GM23248 (cell line): ENCODE data around the gene ZNF597. TPM values are rescaled to one million over a fixed set of nuclear protein-coding genes. Genes with fewer than 3 reads are reported as not detected.

ENCODE experiments used
- DNase-seq: peaks from one replicate; pipeline ENCODE4 v3.0.0-alpha.2; 2015
- H2AFZ ChIP-seq: fragments of 200-600 bp; sonication (generic); 2 replicates; pipeline ENCODE4 v1.6.1; 2016; ENCODE audit warnings: antibody characterized with exemption
- H3F3A ChIP-seq: fragments of 200-600 bp; sonication (generic); 2 replicates; pipeline ENCODE4 v1.6.1; 2016; ENCODE audit warnings: mild to moderate bottlenecking, antibody characterized with exemption, mixed run types; ENCODE audit not compliant: insufficient read depth
- H3K27ac ChIP-seq: fragments of 200-600 bp; sonication (generic); 2 replicates; pipeline ENCODE4 v1.5.1; 2016; ENCODE audit warnings: mild to moderate bottlenecking
- H3K27me3 ChIP-seq: fragments of 200-600 bp; sonication (generic); replicated peaks from 2 replicates; pipeline ENCODE4 v1.6.1; 2016; ENCODE audit warnings: mild to moderate bottlenecking; ENCODE audit not compliant: insufficient read depth
- H3K36me3 ChIP-seq: fragments of 200-600 bp; sonication (generic); 2 replicates; pipeline ENCODE4 v1.6.1; 2016; ENCODE audit warnings: low read depth, mild to moderate bottlenecking
- H3K4me1 ChIP-seq: fragments of 200-600 bp; sonication (generic); 2 replicates; pipeline ENCODE4 v1.6.1; 2016; ENCODE audit warnings: mild to moderate bottlenecking; ENCODE audit not compliant: insufficient read depth
- H3K4me2 ChIP-seq: fragments of 200-600 bp; sonication (generic); one replicate; pipeline ENCODE4 v1.6.1; 2016; ENCODE audit warnings: mild to moderate bottlenecking; ENCODE audit not compliant: unreplicated experiment
- H3K4me3 ChIP-seq: fragments of 200-600 bp; sonication (generic); 2 replicates; pipeline ENCODE4 v1.5.1; 2016; ENCODE audit warnings: mild to moderate bottlenecking
- H3K79me2 ChIP-seq: fragments of 200-600 bp; sonication (generic); 2 replicates; pipeline ENCODE4 v1.6.1; 2016; ENCODE audit warnings: mild to moderate bottlenecking; ENCODE audit not compliant: insufficient read depth
- H3K9ac ChIP-seq: fragments of 200-600 bp; sonication (generic); 2 replicates; pipeline ENCODE4 v1.6.1; 2016; ENCODE audit warnings: mild to moderate bottlenecking
- H3K9me2 ChIP-seq: fragments of 200-600 bp; sonication (generic); 2 replicates; pipeline ENCODE4 v1.6.1; 2016; ENCODE audit warnings: mixed run types, mild to moderate bottlenecking, moderate library complexity; ENCODE audit not compliant: insufficient read depth
- H3K9me3 ChIP-seq: fragments of 200-600 bp; sonication (generic); one replicate; pipeline ENCODE4 v1.6.1; 2017; ENCODE audit warnings: low read depth
- H4K20me1 ChIP-seq: fragments of 200-600 bp; sonication (generic); 2 replicates; pipeline ENCODE4 v1.6.0; 2016; ENCODE audit not compliant: insufficient read depth
- EZH2 ChIP-seq: fragments of 200-600 bp; sonication (generic); IDR thresholded peaks from 2 replicates; pipeline ENCODE4 v1.6.1; 2018; ENCODE audit warnings: antibody characterized with exemption, mild to moderate bottlenecking; ENCODE audit not compliant: insufficient read depth, poor library complexity, severe bottlenecking
- EZH2phosphoT487 ChIP-seq: fragments of 200-600 bp; sonication (generic); IDR thresholded peaks from 2 replicates; pipeline ENCODE4 v1.6.1; 2018; ENCODE audit warnings: antibody characterized with exemption, moderate library complexity, mild to moderate bottlenecking, low read depth; ENCODE audit not compliant: insufficient read depth
- WGBS, 2 experiments: methylation state at CpG; one replicate each; pipeline ENCODE4 v1.1.6; 2015 to 2017; ENCODE audit warnings: low lambda C conversion rate in 2 of 2, low coverage in 1 of 2; ENCODE audit errors: missing lambda C conversion rate in 2 of 2; 5-methylcytosine and 5-hydroxymethylcytosine counted together
- in situ Hi-C: fragments of 300-500 bp; cut with MboI; formaldehyde crosslinking; loops from 2 replicates; pipeline ENCODE4 v1.15.0; 2020
- microRNA-seq: library from miRNA; unstranded; fragments of <30 nt; microRNA quantifications from one replicate; pipeline ENCODE4, GENCODE V29; 2016; ENCODE audit warnings: borderline number of aligned reads
- polyA plus RNA-seq: library from polyadenylated mRNA; unstranded; fragments of >200 nt; fragmentation: Nextera tagmentation; extraction: Ambion mirVana; gene quantifications from 2 replicates; pipeline ENCODE4 v1.2.1, GENCODE V29; 2016
- small RNA-seq: library from RNA; depleted of rRNA; stranded (forward); fragments of <200 nt; gene quantifications from one replicate; pipeline ENCODE3, GENCODE V24; 2014; ENCODE audit warnings: low read depth, low replicate concordance
- total RNA-seq: library from RNA; depleted of rRNA; stranded (reverse); fragments of >200 nt; shearing (Covaris generic); gene quantifications from 2 replicates; pipeline ENCODE4 v1.2.3, GENCODE V29; 2014; rRNA removed

The ZNF597 gene
- total and polyA plus RNA-seq, 2 experiments from 2014 or later, result 2.2 to 3.2 TPM

GRCh38 chr16:3388325-3388724, 55.0 kb downstream of the ZNF597 start:
- peaks cover 68% of the 10 kb centered on the region for H3K36me3 ChIP-seq
- DNase-seq, result no peak
- no peak overlapping the region for H3K4me3 ChIP-seq
- H3K9ac ChIP-seq, result no peak overlapping the region
- no peaks in the 10 kb centered on the region for H3K9me2 ChIP-seq
- H3K9me3 ChIP-seq, result peaks cover 10% of the 10 kb centered on the region
- H3K4me1 ChIP-seq, result no peaks in the 10 kb centered on the region
- peaks cover 42% of the 10 kb centered on the region for H3K79me2 ChIP-seq
- 98% methylated on average over 6 of the region's 6 CpGs for WGBS, 2 experiments
- 0 out of 2 replicates have a peak, but pooled peaks cover 7% of the 10 kb centered on the region for H3F3A ChIP-seq
- no peak overlapping the region for H2AFZ ChIP-seq
- H4K20me1 ChIP-seq, result no peaks in the 10 kb centered on the region
- H3K27me3 ChIP-seq, result no peaks in the 10 kb centered on the region
- H3K27ac ChIP-seq, result no peak overlapping the region
- TF ChIP-seq EZH2 (no peak), EZH2phosphoT487 (no peak)
- H3K4me2 ChIP-seq, result no peak overlapping the region
- in situ Hi-C loops, result no loop called here

- Histone ChIP-seq H3F3A (0 out of 2 replicates have a peak, but pooled peaks cover 9% of the 10 kb centered on the region), H3K9ac (no peak overlapping the region), H3K9me3 (peaks cover 19% of the 10 kb centered on the region), H3K4me1 (no peaks in the 10 kb centered on the region), H3K27ac (no peak overlapping the region), H3K9me2 (no peaks in the 10 kb centered on the region), H3K4me2 (no peak overlapping the region), H3K27me3 (no peaks in the 10 kb centered on the region), H2AFZ (no peak overlapping the region), H4K20me1 (no peaks in the 10 kb centered on the region), H3K79me2 (peaks cover 16% of the 10 kb centered on the region), H3K36me3 (peaks cover 52% of the 10 kb centered on the region), H3K4me3 (no peak overlapping the region)
- WGBS, 2 experiments, result 97 to 100% methylated on average over 10 of the region's 10 CpGs
- TF ChIP-seq EZH2phosphoT487 (no peak), EZH2 (no peak)
- in situ Hi-C loops, result no loop called here
- peak; percentile 5 for DNase-seq
These were observed 60.3 kb downstream of the ZNF597 start for GRCh38 chr16:3383045-3383448.

Small RNA genes within 50 kb of the gene (microRNA-seq; reads per million reads assigned to microRNA genes)
- not detected for gene MIR6126

Small RNA genes within 50 kb of the gene (small RNA-seq; reads per million reads assigned to genes)
- gene MIR6126, result not detected

Other genes starting within 250 kb of the ZNF597 start
- gene ZNF200, start 208.3 kb downstream of the ZNF597 start, total RNA-seq, result 6.2 and 10.3 TPM in 2 replicates
- 7.0 and 7.8 TPM in 2 replicates for gene ZNF200, start 208.3 kb downstream of the ZNF597 start, polyA plus RNA-seq
- gene MEFV, start 186.9 kb downstream of the ZNF597 start, total RNA-seq, result not detected in 2 replicates
- not detected in 2 replicates for gene MEFV, start 186.9 kb downstream of the ZNF597 start, polyA plus RNA-seq
- gene ZNF263, start 160.0 kb downstream of the ZNF597 start, total RNA-seq, result 55.7 and 66.3 TPM in 2 replicates
- gene ZNF263, start 160.0 kb downstream of the ZNF597 start, polyA plus RNA-seq, result 20.5 and 22.1 TPM in 2 replicates
- gene TIGD7, start 138.1 kb downstream of the ZNF597 start, total RNA-seq, result 4.9 and 14.9 TPM in 2 replicates
- 3.9 and 5.3 TPM in 2 replicates for gene TIGD7, start 138.1 kb downstream of the ZNF597 start, polyA plus RNA-seq
- gene ZNF75A, start 138.0 kb downstream of the ZNF597 start, total RNA-seq, result 17.2 and 29.1 TPM in 2 replicates
- gene ZNF75A, start 138.0 kb downstream of the ZNF597 start, polyA plus RNA-seq, result 14.6 and 16.7 TPM in 2 replicates
- gene OR2C1, start 87.6 kb downstream of the ZNF597 start, total RNA-seq, result 0.51 TPM in 1 of 2 replicates, not detected in the other
- 0.27 TPM in 1 of 2 replicates, not detected in the other for gene OR2C1, start 87.6 kb downstream of the ZNF597 start, polyA plus RNA-seq
- 7.5 and 10.7 TPM in 2 replicates for gene ZSCAN32, start 42.5 kb downstream of the ZNF597 start, total RNA-seq
- gene ZSCAN32, start 42.5 kb downstream of the ZNF597 start, polyA plus RNA-seq, result 8.0 and 8.1 TPM in 2 replicates
- gene ZNF174, start 42.3 kb downstream of the ZNF597 start, total RNA-seq, result 7.1 and 10.4 TPM in 2 replicates
- 8.2 and 9.1 TPM in 2 replicates for gene ZNF174, start 42.3 kb downstream of the ZNF597 start, polyA plus RNA-seq
- gene NAA60, start 176 bp upstream of the ZNF597 start, total RNA-seq, result 11.2 and 14.4 TPM in 2 replicates
- 49.4 and 51.3 TPM in 2 replicates for gene NAA60, start 176 bp upstream of the ZNF597 start, polyA plus RNA-seq
- gene C16orf90, start 52.0 kb upstream of the ZNF597 start, total RNA-seq, result not detected in 2 replicates
- not detected in 2 replicates for gene C16orf90, start 52.0 kb upstream of the ZNF597 start, polyA plus RNA-seq
- 19.3 and 28.5 TPM in 2 replicates for gene CLUAP1, start 57.5 kb upstream of the ZNF597 start, total RNA-seq
- 33.3 and 37.8 TPM in 2 replicates for gene CLUAP1, start 57.5 kb upstream of the ZNF597 start, polyA plus RNA-seq
- gene NLRC3, start 133.9 kb upstream of the ZNF597 start, total RNA-seq, result not detected in 2 replicates
- 0.11 and 0.22 TPM in 2 replicates for gene NLRC3, start 133.9 kb upstream of the ZNF597 start, polyA plus RNA-seq
- 2.3 and 6.2 TPM in 2 replicates for gene SLX4, start 168.1 kb upstream of the ZNF597 start, total RNA-seq
- 1.9 and 2.0 TPM in 2 replicates for gene SLX4, start 168.1 kb upstream of the ZNF597 start, polyA plus RNA-seq
- gene DNASE1, start 211.2 kb upstream of the ZNF597 start, total RNA-seq, result 4.3 and 6.7 TPM in 2 replicates
- 3.4 and 4.2 TPM in 2 replicates for gene DNASE1, start 211.2 kb upstream of the ZNF597 start, polyA plus RNA-seq